HCT116 (cell line): ENCODE data around the gene PIEZO2. TPM values are rescaled to one million over a fixed set of nuclear protein-coding genes. Genes with fewer than 3 reads are reported as not detected.

Experiments
- ATAC-seq: fragments of 200-7000 bp; cut with Tn5 transposase; 2 replicates; pipeline ENCODE4 v1.9.1; 2020; ENCODE audit warnings: mild to moderate bottlenecking, moderate library complexity
- BruUV-seq: library from RNA; stranded (reverse); fragments of 400-500 nt; replicated peaks from 2 replicates; lab custom pipeline; 2021; lab: Mats Ljungman, UMichigan
- CTCF ChIA-PET: fragments of 300-600 bp; sonication (Branson Sonifier 250); formaldehyde crosslinking; loops from one replicate; lab custom pipeline; 2021; ENCODE audit warnings: antibody characterized with exemption; lab: Charles Lee
- POLR2A ChIA-PET: fragments of 300-600, 350-600 bp; sonication (Branson Sonifier 250); formaldehyde crosslinking; loops from one replicate; lab custom pipeline; 2021; ENCODE audit warnings: antibody characterized with exemption; lab: Charles Lee
- RAD21 ChIA-PET, 2 experiments: fragments of 300-600 bp; sonication (Branson Sonifier 250); formaldehyde crosslinking; loops; one replicate each; lab custom pipeline; 2023; ENCODE audit warnings: low total read pairs in 2 of 2; ENCODE audit not compliant: uncharacterized antibody in 2 of 2, unreplicated experiment in 2 of 2, low non-redundant PET in 1 of 2; lab: Charles Lee
- DNase-seq: peaks from one replicate; pipeline ENCODE4 v3.0.0-alpha.2; 2010; ENCODE audit warnings: low read depth, low spot score
- H2AFZ ChIP-seq: fragments of 200-600 bp; shearing (Covaris generic), sonication (generic); 2 replicates; pipeline ENCODE4 v1.6.1; 2017; ENCODE audit warnings: low read depth, mixed run types, mixed read lengths, antibody characterized with exemption, low read length; ENCODE audit not compliant: poor library complexity, severe bottlenecking
- H3K27ac ChIP-seq: 2 replicates; pipeline ENCODE4 v1.5.1; 2012; ENCODE audit warnings: low read depth, low read length
- H3K27me3 ChIP-seq: fragments of 200-600 bp; sonication (generic); 2 replicates; pipeline ENCODE4 v1.6.1; 2016; ENCODE audit warnings: mixed run types, low read length, mixed read lengths; ENCODE audit not compliant: insufficient read depth
- H3K36me3 ChIP-seq, 2 experiments: fragments of 200-500 bp in 1 of 2; fragments of 200-600 bp in 1 of 2; sonication (Bioruptor generic) in 1 of 2; sonication (generic) in 1 of 2; 2 replicates each; pipeline versions ENCODE4 v1.5.1 to v1.6.1; 2014 to 2016; ENCODE audit warnings: low read length in 2 of 2, inconsistent platforms in 1 of 2, mixed read lengths in 1 of 2, mixed run types in 1 of 2; ENCODE audit not compliant: insufficient read depth in 2 of 2, control insufficient read depth in 1 of 2
- H3K4me1 ChIP-seq, 2 experiments: fragments of 200-600 bp in 1 of 2; sonication (generic) in 1 of 2; 2 replicates each; pipeline versions ENCODE4 v1.5.1 to v1.6.1; 2012 to 2017; ENCODE audit warnings: low read length in 2 of 2, inconsistent platforms in 1 of 2, mild to moderate bottlenecking in 1 of 2, mixed read lengths in 1 of 2, mixed run types in 1 of 2, moderate library complexity in 1 of 2; ENCODE audit not compliant: insufficient read depth in 2 of 2, control insufficient read depth in 1 of 2
- H3K4me2 ChIP-seq: fragments of 200-600 bp; sonication (generic); 2 replicates; pipeline ENCODE4 v1.6.1; 2017; ENCODE audit warnings: mixed run types, low read length, mixed read lengths
- H3K4me3 ChIP-seq, 2 experiments: fragments of 200-600 bp in 1 of 2; sonication (generic) in 1 of 2; replicated peaks in 1 of 2; 2 replicates each; pipeline ENCODE4 v1.5.1; 2011 to 2016; ENCODE audit warnings: low read length in 2 of 2, control low read depth in 1 of 2, low read depth in 1 of 2, mild to moderate bottlenecking in 1 of 2, mixed read lengths in 1 of 2, mixed run types in 1 of 2
- H3K79me2 ChIP-seq: fragments of 200-600 bp; sonication (generic); 2 replicates; pipeline ENCODE4 v1.6.1; 2017; ENCODE audit warnings: mild to moderate bottlenecking, mixed run types, low read length, moderate library complexity, mixed read lengths; ENCODE audit not compliant: insufficient read depth
- H3K9ac ChIP-seq: fragments of 200-600 bp; sonication (generic); 2 replicates; pipeline ENCODE4 v1.6.1; 2016; ENCODE audit warnings: low read length, mixed read lengths
- H3K9me2 ChIP-seq: fragments of 200-600 bp; sonication (generic), shearing (Covaris generic); 2 replicates; pipeline ENCODE4 v1.6.1; 2017; ENCODE audit warnings: mixed run types, mild to moderate bottlenecking, moderate library complexity; ENCODE audit not compliant: insufficient read depth
- H3K9me3 ChIP-seq, 2 experiments: fragments of 200-500 bp in 1 of 2; fragments of 200-600 bp in 1 of 2; sonication (Bioruptor generic) in 1 of 2; sonication (generic) in 1 of 2; 2 replicates each; pipeline ENCODE4 v1.6.1; 2014 to 2017; ENCODE audit warnings: low read length in 2 of 2, mixed read lengths in 2 of 2, inconsistent platforms in 1 of 2, low read depth in 1 of 2, mild to moderate bottlenecking in 1 of 2, mixed run types in 1 of 2, moderate library complexity in 1 of 2; ENCODE audit not compliant: control insufficient read depth in 1 of 2, insufficient read depth in 1 of 2
- H4K20me1 ChIP-seq: fragments of 200-600 bp; sonication (generic), shearing (Covaris generic); 2 replicates; pipeline ENCODE4 v1.6.1; 2017; ENCODE audit warnings: mixed run types, mild to moderate bottlenecking, moderate library complexity; ENCODE audit not compliant: insufficient read depth
- ATF3 ChIP-seq: IDR thresholded peaks from 2 replicates; pipeline ENCODE4 v1.6.1; 2012
- CEBPB ChIP-seq: IDR thresholded peaks from 2 replicates; pipeline ENCODE4 v1.6.1; 2012; ENCODE audit warnings: low read depth
- CTCF ChIP-seq, 3 experiments: fragments of 200-600 bp in 1 of 3; sonication (generic) in 1 of 3; IDR thresholded peaks in 2 of 3; conservative IDR thresholded peaks in 1 of 3; 2 replicates each; pipeline ENCODE4 v1.5.1; 2012 to 2017; ENCODE audit warnings: low read depth in 2 of 3, low read length in 2 of 3, antibody characterized with exemption in 1 of 3, borderline replicate concordance in 1 of 3, control low read depth in 1 of 3, mild to moderate bottlenecking in 1 of 3, mixed read lengths in 1 of 3, mixed run types in 1 of 3, moderate library complexity in 1 of 3; ENCODE audit not compliant: insufficient read depth in 1 of 3
- EGR1 ChIP-seq: IDR thresholded peaks from 2 replicates; pipeline ENCODE4 v1.6.1; 2012; ENCODE audit warnings: low read depth
- ELF1 ChIP-seq: IDR thresholded peaks from 2 replicates; pipeline ENCODE4 v1.6.1; 2012; ENCODE audit warnings: low read depth, borderline replicate concordance
- EZH2 ChIP-seq: fragments of 200-600 bp; sonication (generic); IDR thresholded peaks from 2 replicates; pipeline ENCODE4 v1.6.1; 2017; ENCODE audit warnings: antibody characterized with exemption, mixed run types
- EZH2phosphoT487 ChIP-seq: fragments of 200-600 bp; IDR thresholded peaks from 2 replicates; pipeline ENCODE4 v1.6.1; 2018; ENCODE audit warnings: antibody characterized with exemption, borderline replicate concordance
- FOSL1 ChIP-seq: IDR thresholded peaks from 2 replicates; pipeline ENCODE4 v1.6.1; 2012; ENCODE audit warnings: low read depth
- MAX ChIP-seq: IDR thresholded peaks from 2 replicates; pipeline ENCODE4 v1.6.1; 2012
- POLR2A ChIP-seq: IDR thresholded peaks from 2 replicates; pipeline ENCODE4 v1.7.0; 2011; ENCODE audit warnings: borderline replicate concordance; ENCODE audit not compliant: insufficient read depth, insufficient read length; ENCODE audit errors: extremely low read depth
- REST ChIP-seq: IDR thresholded peaks from 2 replicates; pipeline ENCODE4 v1.6.1; 2012; ENCODE audit warnings: low read depth
- SIN3A ChIP-seq: IDR thresholded peaks from 2 replicates; pipeline ENCODE4 v1.6.1; 2012; ENCODE audit warnings: low read depth
- SP1 ChIP-seq: IDR thresholded peaks from 2 replicates; pipeline ENCODE4 v1.6.1; 2012; ENCODE audit warnings: low read depth
- SRF ChIP-seq: IDR thresholded peaks from 2 replicates; pipeline ENCODE4 v1.6.1; 2012; ENCODE audit warnings: low read depth
- YY1 ChIP-seq: IDR thresholded peaks from 2 replicates; pipeline ENCODE4 v1.6.1; 2011; ENCODE audit warnings: low read length, low read depth, moderate library complexity, mild to moderate bottlenecking; ENCODE audit not compliant: insufficient replicate concordance; ENCODE audit errors: extremely low read depth
- ZFX ChIP-seq: fragments of 450-650 bp; IDR thresholded peaks from 2 replicates; pipeline ENCODE4 v1.6.1; 2017
- ZNF274 ChIP-seq: fragments of 200-500 bp; sonication (Bioruptor generic); IDR thresholded peaks from 2 replicates; pipeline ENCODE4 v1.6.1; 2014; ENCODE audit warnings: mild to moderate bottlenecking, low read depth, low read length, inconsistent platforms
- intact Hi-C: fragments of 100-400 bp; cut with micrococcal nuclease; formaldehyde crosslinking; loops from 2 replicates; pipeline ENCODE4 v1.10.0; 2022
- total RNA-seq: library from RNA; stranded (reverse); gene quantifications from one replicate; pipeline ENCODE4 v1.2.1, GENCODE V29; 2021; ENCODE audit not compliant: unreplicated experiment

Gene PIEZO2
- total RNA-seq, 1 experiment from 2014 or later: 0.34 TPM

GRCh38 chr18:10713409-10713808 is 436.0 kb downstream of the PIEZO2 start:
- H4K20me1 ChIP-seq: no peaks in the 10 kb centered on the region
- H3K9me3 ChIP-seq: no peaks in the 10 kb centered on the region
- H3K4me2 ChIP-seq: no peak overlapping the region
- POLR2A ChIA-PET: no interaction called here
- no peak overlapping the region for H3K27ac ChIP-seq
- BruUV-seq: no TSS peak
- peaks cover 68% of the 10 kb centered on the region for H3K27me3 ChIP-seq
- H3K4me1 ChIP-seq: no peaks in the 10 kb centered on the region
- H3K36me3 ChIP-seq: no peaks in the 10 kb centered on the region
- TF ChIP-seq SRF: no peak
- no peaks in the 10 kb centered on the region for H3K9me2 ChIP-seq
- RAD21 ChIA-PET: no interaction called here
- no peak overlapping the region for H3K4me3 ChIP-seq
- intact Hi-C loops: loop anchor here (5.0 kb wide), 1 partner anchor 151 kb away; no protein-coding TSS in a partner anchor
- H2AFZ ChIP-seq: no peak overlapping the region
- no peak overlapping the region for H3K9ac ChIP-seq
- no peaks in the 10 kb centered on the region for H3K79me2 ChIP-seq
- ATAC-seq: no peak
- DNase-seq: no peak
- CTCF ChIA-PET: no interaction called here

- BruUV-seq: no TSS peak
- Histone ChIP-seq H4K20me1 (no peaks in the 10 kb centered on the region), H3K27ac (no peak overlapping the region), H3K36me3 (no peaks in the 10 kb centered on the region), H2AFZ (no peak overlapping the region), H3K9ac (no peak overlapping the region), H3K79me2 (no peaks in the 10 kb centered on the region), H3K4me2 (no peak overlapping the region), H3K9me2 (no peaks in the 10 kb centered on the region), H3K4me3 (no peak overlapping the region), H3K9me3 (no peaks in the 10 kb centered on the region), H3K4me1 (no peaks in the 10 kb centered on the region), H3K27me3 (peaks cover 53% of the 10 kb centered on the region)
- ChIA-PET POLR2A (no interaction called here), CTCF (no interaction called here), RAD21 (no interaction called here)
- intact Hi-C loops: no loop called here
- DNase-seq (no peak), ATAC-seq (no peak)
- TF ChIP-seq SRF (no peak), ZFX (no peak), ZNF274 (no peak), CEBPB (no peak), MAX (no peak), REST (no peak), YY1 (no peak), SP1 (no peak), ELF1 (no peak), EZH2 (no peak), EZH2phosphoT487 (no peak), CTCF (IDR thresholded peaks at IDR 0.05 in 2 of 3, conservative IDR thresholded peaks at IDR 0.05 in 1 of 3; ENCODE audit: borderline replicate concordance in 1 of 3, insufficient read depth in 1 of 3, low read depth in 2 of 3, low read length in 2 of 3) (no peak), EGR1 (no peak), FOSL1 (no peak), SIN3A (no peak), POLR2A (no peak), ATF3 (no peak)
These were observed 442.1 kb downstream of the PIEZO2 start for GRCh38 chr18:10707294-10707693.
